GM18519 (cell line): Measurements from ENCODE around the gene IGFBPL1.
"Not testable (repeated sequence)": the region's sequence is repeated elsewhere in the genome, so short reads cannot be mapped to it uniquely, and the experiment has no call there.

Experiments
- ATAC-seq: cut with Tn5 transposase; IDR thresholded peaks from one replicate; pipeline ENCODE4 v1.9.1; 2021; ENCODE audit warnings: mild to moderate bottlenecking, moderate library complexity; ENCODE audit not compliant: unreplicated experiment, low FRiP score

IGFBPL1 gene, protein sequence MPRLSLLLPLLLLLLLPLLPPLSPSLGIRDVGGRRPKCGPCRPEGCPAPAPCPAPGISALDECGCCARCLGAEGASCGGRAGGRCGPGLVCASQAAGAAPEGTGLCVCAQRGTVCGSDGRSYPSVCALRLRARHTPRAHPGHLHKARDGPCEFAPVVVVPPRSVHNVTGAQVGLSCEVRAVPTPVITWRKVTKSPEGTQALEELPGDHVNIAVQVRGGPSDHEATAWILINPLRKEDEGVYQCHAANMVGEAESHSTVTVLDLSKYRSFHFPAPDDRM

DNA sequence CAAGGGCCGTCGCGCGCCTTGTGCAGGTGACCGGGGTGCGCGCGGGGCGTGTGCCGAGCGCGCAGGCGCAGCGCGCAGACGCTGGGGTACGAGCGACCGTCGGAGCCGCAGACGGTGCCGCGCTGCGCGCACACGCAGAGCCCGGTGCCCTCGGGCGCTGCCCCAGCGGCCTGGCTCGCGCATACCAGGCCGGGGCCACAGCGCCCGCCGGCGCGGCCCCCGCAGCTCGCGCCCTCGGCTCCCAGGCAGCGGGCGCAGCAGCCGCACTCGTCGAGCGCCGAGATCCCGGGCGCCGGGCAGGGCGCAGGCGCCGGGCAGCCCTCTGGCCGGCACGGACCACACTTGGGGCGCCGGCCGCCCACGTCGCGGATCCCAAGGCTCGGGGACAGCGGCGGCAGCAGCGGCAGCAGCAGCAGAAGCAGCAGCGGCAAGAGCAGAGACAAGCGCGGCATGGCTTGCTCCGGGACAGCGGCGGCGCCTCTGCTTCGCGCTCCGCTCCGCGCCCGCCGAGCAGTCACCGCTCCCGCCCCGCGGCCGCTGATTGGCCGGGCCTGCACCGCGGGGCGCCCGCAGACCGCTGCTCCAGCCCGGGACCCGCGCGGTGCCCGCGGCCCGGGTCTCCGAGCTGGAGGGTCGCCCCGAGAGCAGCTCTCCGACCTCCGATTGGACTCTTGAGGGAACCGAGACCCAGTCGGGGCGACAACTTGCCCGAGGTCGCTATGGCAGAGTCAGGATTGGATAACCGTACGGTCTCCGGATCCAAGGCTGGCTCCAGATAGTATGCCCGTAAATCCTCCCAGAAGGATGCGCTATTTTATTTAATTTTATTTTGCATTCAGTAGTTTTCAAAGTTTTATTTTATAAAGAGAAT lies at the start of gene IGFBPL1:
IGFBPL1 (minus strand) TSS at position 482 of the 871 bp plus-strand sequence; CDS start at position 452, 30 bp downstream.
- no peak for ATAC-seq

DNA sequence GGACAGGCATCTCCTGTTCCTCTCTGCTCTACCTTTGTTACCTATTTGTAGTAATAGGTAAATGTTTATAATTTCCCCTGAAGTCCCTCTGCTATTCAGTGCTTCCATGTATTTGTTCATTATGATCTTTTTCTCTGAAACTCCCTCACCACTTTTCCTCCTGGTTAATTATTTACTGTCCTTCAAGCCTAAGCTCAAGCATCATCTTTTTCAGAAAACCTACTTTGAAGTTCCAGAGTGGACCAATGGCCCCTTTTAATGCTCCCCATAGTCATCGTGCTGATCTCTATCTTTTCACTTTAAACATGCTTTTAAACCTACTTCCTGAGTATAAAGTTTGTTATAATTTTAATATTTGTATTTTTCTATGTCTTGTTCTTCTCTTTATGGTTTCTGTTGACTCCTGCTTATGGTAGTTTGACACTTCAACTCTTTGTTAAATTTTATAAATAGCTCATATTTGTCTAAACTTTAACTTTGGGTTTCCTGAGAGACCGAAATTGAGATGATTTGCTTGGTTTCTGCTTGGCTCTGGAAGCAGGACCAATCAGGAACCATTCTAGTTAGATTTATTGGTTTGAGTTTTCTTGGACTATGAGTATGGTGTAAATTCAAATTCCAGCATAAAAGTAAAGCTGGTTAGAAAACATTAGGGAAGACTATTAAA lies 48.5 kb upstream of the IGFBPL1 start:
- not testable (repeated sequence) for ATAC-seq

DNA sequence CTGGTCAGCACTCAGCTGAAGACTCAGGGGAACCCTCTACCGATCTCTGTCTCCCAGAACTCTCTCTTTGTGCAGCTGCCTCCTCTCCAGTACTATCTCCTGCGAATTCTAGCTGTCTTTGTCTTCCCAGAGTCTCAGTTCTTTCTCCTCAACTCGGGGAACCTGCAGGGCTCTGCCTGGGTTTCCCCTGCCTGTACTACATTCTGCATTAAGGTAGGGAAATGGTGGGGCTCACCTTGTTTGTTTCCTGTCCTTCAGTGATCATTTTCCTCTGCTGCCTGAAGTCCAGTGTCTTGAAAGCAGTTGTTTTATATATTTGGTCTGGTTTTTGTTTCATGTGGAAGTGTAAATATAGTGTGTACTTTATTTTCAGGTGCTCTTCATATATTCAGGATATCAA lies 43.1 kb upstream of the IGFBPL1 start:
- no peak for ATAC-seq

DNA sequence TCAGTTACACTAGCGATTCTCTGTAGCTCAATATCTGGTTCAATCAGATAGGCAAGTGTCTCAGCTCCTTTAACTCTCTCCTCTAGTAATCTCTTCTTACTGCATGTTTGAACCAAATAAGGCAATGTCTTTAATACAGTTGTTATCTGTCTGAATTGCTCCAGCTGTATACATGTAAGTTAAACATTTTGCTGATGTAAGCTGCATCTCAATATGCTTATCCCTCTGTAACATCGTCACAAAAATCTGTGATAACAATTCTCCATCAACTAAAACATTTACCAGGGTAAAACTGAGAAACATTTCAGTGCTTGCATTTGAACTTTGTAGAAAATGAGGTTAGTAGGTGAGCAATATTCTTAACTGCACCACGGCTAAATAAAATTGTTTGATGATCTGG lies 29.6 kb upstream of the IGFBPL1 start:
- no peak for ATAC-seq

DNA sequence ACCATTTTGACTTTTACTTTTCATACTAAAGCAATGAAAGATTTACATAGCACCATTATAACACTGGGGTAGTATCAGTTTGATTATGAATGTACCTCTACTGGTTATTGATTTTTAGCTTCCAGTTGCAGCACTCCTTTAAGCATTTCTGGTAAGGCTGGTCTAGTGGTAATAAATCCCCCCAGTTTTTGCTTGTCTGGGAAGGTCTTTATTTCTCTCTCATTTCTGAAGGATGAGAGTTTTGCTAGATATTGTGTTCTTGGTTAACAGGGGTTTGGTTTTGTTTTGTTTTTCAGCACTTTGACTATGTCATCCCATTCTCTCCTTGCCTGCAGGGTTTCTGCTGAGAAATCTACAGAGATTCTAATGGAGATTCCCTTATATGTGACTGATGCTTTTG lies 26.9 kb upstream of the IGFBPL1 start:
- ATAC-seq: no peak

DNA sequence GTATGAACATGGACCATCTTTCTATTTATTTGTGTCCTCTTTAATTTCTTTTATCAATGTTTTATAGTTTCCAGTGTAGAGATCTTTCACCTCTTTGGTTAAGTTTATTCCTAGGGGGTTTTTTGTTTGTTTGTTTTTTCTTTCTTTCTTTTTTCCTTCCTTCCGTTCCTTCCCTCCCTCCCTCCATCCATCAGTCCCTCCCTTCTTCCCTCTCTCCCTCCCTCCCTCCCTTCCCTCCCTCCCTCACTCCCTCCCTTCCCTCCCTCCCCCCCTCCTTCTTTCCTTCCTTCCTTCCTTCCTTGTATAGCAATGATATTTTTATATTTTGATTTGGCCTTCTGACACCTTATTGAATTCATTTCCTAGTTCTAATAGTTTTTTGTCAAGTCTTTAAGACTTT lies 23.4 kb upstream of the IGFBPL1 start:
- ATAC-seq: no peak

DNA sequence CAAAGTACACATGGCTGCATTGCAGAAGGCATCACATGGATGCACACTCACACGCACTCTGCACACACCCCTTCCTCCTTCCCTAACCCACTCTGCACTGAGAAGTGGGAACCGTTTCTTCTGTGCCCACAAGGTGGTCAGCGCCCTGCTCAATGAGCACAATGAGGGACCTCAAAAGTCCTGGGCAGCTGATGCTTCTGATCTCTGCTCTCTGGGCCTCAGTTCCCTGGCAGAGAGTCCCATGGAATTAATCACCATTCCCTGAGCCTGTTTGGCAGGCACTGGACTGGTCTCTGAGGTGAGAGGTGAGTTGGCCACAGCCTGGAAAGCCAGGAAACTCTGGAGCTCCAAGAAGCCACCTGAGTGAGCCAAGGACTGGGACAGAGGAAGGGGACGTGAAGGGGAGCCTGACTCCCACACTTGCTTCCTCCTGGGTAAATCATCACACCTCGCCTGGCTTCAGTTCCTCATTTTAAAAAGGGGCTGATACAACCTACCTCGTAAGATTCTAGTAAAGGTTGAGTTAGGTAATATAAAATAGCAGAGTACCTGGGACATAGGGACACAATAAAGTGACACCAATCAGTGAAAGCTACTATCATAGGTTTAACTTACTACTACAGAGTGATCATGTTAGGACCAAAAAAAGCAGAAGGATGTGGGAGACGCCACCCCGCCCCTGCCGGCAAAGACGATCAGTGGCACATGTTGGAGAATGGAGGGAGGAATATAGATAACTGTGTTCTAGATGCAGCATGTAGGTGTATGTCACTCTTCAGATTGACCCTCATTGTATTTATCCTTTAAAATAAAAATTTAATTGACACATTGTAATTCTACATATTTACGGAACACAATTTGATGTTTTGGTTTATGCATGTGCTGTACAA lies 21.1 kb upstream of the IGFBPL1 start:
- no peak for ATAC-seq

DNA sequence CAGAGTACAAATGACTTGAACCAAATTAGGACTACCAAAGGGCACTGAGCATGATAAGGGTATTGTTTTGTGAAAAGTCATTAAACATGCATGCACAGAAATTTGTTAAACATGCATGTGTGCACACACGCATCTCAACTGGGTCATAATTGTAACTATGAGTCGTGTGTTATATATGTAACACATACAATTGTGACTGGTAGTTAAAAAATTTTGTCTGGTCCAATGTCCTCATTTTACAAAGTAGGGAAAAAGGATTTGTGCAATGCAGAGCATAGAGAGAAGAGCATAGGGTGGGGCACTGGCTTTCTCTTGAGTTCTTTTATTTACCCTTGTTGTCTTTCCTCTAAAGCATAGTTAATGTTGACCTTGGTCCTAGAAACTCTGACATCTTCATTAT lies 19.3 kb upstream of the IGFBPL1 start:
- ATAC-seq: no peak

DNA sequence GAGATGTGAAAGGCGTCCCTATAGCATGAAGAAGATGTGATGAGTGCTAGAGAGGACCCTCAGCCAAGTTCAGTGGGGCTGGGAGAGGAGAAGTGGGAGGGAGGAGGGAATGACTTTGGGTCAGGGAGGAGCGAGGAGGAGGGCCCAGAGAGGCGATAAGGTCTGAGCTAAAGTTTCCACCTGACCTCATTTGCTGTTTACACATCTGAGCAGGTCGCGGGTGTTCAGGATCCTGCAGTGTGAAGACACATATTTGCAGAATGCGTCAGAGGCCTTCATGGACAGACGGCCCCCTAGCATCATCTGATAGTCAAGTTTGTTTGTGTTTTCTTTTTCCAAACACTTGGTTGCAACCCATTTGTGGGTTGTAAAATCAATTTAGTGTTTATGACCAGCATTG lies 18.9 kb upstream of the IGFBPL1 start:
- ATAC-seq: no peak

DNA sequence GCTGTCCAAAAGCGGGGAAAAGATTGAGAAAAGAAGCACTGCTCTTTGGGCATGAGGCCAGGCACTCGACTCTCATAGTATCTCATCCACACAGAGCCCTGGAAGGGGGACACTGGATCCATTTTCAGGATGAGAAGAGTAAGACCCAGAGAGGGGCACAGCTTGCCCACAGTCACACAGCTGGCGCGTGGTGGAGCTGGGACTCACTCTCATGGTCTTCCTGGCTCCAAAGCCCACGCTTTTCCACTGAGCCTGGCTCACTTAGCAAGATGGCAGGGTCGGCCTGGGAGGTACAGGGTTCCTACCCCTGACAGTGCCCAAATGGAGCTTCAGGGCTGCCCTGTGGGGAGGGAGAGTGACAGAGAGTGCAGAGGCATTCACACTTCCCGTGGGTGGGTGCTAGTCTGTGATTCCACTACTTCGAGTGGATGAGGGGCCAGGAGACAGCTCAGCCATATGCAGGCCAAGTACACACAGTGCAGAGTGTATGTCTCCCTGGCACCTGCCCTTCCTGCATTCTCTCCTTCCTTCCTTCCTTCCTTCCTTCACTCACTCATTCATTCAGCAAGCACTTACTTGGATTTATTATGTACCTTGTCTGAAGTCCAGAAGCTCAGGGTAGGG lies 18.3 kb upstream of the IGFBPL1 start:
- ATAC-seq: no peak

DNA sequence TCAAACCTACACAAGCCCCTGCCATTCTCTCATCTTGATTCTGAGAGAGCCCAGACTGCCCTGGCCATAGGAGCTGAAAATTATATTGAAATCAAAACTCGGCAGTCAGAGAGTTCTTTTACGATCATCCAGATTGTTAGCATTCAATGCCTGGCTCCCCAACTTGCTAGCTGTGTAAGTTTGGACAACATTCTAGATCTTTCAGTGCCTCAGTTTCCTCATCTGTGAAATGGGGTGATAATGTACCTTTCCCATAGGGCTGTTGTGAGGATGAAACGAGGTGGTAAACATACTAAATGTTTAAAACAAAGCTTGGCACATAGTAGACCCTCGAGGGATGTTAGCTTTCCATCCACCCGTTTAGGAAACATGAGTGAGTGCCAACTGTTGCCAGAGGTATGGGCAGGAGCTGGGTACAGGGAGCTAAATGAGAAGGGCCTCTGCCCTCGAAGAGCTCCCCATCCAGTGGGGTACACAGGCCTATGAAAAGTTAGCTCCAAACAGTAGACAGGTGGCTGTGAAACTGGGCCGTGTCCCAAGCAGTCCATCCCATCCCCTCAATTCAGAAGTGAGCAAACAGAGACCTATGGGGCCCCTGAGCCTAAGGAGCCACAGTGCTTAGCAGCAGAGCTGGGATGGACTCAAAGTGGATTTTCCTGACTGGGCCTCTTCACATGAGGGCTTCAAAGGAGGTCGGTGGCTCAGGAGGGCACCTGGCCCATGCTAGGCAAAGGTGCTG lies 17.3 kb upstream of the IGFBPL1 start:
- no peak for ATAC-seq

DNA sequence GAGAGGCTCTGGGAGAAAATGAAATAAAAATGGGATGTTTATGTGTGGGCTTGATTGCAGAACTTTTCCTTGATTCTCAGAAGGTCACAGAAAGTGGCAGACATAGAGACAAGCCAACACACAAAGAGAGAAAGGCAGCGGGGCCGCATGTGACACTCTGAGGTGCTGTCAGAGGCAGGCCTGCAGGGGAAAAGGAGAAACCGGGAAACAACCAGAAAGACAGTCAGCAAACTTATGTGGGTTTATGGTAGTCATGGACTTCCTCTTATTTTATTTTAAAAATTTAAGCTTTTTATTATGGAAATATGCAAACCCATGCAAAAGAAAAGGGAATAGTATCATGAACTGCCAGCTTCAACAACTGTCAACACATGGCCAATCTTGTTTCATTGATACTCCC lies 16.3 kb upstream of the IGFBPL1 start:
- ATAC-seq: no peak

DNA sequence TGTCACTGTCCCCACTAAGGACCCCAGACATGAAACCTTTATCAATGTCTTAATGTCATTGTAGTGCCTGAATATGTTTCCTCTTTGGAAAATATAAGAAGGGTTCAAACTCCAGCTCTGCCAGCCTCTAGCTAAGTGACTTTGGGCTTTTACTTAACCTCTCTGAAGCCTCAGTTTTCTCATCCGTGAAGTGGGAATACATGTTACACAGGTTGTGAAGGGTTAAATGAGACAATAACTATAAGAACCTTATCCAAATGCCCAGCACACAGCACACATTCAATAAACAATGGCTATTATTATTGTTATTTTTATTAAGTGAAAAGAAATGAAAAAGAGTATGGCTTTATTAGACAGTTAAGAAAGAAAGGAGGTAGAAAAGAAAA lies 15.7 kb upstream of the IGFBPL1 start:
- no peak for ATAC-seq

DNA sequence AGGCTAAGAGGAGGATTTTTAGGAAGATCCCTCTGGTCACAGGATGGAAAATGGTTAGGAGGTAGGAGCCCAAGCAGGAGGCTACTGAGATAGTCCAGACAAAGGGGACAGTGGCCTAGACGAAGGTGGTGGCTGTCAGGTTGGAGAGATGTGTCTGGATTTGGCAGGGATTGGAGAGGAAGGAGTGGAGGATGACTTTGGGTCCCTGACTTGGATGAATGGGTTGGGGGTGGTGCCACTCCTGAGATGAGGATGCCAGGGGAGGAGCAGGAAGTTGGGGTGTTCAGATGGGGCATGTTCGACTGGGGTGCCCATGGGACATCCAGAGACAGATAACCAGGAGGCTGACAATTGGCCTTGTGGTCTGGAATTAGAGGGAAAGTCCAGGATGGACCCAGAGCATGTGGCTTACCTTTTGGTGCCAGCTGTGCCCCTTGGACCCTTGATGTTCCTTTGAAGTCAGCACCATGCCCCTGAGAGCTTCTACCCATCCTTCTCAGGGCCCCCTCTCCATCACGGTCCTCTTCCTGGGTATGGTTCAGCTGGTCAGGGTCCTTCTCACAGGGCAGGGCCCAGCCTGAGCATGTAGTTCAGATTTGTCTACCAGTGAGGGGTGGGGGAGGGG lies 15.1 kb upstream of the IGFBPL1 start:
- ATAC-seq: no peak

DNA sequence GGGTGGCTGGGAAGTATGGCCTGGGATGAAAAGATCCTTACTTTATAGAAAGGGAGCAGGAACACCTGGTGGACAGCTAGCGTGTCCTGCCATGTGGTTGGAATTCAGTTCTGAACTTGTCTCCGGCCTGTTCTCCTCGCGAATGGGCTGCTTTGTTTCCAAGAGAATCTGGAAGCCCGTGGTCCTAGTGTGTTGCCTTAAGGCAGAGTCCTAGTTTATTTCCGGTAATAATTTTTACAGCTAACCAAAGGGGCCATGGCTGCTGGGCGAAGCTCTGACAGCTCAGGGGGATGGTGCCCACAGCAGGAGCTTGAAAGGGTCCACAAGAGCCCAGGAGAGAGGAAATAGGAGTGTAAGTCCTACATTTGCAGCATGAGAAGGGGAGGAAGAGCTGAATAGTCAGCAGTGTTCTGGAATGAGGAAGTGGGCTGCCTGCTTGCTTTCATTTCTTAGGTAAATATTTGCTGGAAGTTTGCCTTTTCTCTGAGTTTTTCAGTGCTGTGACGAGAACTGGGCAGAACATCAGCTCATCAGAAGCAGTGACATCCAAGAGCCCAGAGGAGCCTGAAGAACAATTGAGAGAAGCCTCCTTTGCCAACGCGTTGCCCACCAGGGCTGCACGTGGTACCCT lies 13.1 kb upstream of the IGFBPL1 start:
- no peak for ATAC-seq

DNA sequence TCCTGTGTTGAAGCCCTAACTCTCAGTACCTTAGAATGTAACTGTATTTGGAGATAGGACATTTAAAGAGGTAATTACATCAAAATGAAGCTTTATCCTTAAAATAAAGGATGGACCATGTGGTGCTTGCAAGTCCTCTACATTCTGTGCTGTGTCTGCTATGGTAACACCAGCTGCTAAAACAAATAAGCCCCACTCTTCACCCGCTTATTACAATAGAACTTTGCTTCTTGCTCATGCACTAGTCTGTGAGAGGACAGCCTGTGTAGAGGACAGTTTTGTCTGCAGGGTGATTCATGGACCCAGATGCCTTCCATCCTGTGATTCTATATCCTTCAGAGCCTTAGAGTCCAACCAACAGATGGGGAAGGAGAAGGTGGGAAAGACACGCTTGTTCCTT lies 12.5 kb upstream of the IGFBPL1 start:
- no peak for ATAC-seq

DNA sequence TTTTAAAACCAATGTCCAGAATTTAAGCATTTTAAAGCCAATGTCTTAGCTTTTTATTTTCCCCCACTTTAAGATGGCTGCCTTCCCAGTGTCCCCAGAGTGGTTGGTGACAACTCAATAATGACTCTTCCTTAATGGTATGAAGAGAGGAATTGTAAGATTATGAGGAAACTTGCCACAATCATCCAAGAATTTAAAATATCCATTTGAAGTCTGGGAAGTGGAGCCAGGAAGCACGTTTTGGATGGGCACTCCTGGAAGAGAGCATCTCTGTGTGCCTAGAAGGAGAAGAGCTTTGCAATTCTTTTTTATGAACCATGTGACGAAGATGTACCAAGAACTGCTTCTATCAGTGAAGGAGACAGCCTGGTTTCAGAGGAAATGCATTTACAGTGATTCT lies 11.3 kb upstream of the IGFBPL1 start:
- no peak for ATAC-seq

DNA sequence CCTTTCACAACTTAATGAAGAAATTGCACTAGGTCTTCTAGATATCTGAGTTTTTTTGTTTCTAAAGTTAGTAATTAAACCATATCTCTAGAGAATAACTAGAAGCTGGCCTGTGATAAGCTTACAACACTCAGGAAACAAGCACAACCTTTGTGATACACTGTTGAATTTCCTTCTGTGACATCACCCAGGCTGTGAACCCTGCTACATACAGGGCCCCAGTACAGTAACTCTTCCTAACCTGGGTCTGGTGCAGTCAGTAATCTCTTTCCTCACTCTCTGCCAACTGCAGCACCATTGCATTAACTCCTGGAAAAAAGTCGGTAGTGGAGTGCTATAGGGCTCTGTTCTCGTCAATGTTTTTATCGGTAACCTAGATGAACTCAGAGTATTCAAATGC lies 10.6 kb upstream of the IGFBPL1 start:
- no peak for ATAC-seq
